Testis (tissue), 2 donors: ENCODE measurements around the gene TCL1A.

ENCODE experiments used
- POLR2A ChIP-seq: fragments of 450-650 bp; IDR thresholded peaks from one replicate; pipeline ENCODE4 v1.6.1; 2017; ENCODE audit warnings: antibody characterized with exemption, mild to moderate bottlenecking, moderate library complexity
- TF ChIP-seq, protein P1 (sequence below), 3 experiments: fragments of 450-650 bp in 2 of 3; fragments of 200-600 bp in 1 of 3; sonication (generic) in 1 of 3; IDR thresholded peaks; one replicate each; pipeline ENCODE4 v1.5.1; 2016 to 2019; ENCODE audit warnings: antibody characterized with exemption in 3 of 3, mild to moderate bottlenecking in 2 of 3, moderate library complexity in 1 of 3

DNA sequence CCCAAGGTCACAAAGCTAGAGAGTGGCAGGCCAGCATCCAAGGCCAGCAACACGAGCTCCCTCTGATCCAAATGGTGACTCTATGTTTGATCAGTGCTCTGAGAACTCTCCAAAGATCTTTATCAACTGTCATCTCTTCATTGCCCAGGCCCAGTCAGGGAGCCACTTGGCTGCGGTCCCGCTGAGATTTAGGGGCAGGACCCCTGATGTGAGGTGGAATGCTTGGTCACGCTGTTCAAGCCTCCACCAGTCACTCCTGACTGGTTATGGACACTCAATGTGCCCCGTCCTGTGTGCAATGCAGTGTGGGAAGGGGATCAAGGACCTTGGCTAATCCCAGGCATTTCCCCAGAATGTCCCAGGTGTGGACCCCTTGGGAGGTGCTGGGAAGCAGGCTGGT, 47.5 kb downstream of the TCL1A start:
- TF ChIP-seq, protein P1, sequence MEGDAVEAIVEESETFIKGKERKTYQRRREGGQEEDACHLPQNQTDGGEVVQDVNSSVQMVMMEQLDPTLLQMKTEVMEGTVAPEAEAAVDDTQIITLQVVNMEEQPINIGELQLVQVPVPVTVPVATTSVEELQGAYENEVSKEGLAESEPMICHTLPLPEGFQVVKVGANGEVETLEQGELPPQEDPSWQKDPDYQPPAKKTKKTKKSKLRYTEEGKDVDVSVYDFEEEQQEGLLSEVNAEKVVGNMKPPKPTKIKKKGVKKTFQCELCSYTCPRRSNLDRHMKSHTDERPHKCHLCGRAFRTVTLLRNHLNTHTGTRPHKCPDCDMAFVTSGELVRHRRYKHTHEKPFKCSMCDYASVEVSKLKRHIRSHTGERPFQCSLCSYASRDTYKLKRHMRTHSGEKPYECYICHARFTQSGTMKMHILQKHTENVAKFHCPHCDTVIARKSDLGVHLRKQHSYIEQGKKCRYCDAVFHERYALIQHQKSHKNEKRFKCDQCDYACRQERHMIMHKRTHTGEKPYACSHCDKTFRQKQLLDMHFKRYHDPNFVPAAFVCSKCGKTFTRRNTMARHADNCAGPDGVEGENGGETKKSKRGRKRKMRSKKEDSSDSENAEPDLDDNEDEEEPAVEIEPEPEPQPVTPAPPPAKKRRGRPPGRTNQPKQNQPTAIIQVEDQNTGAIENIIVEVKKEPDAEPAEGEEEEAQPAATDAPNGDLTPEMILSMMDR (IDR thresholded peaks at IDR 0.05) = no peak
- no peak for TF ChIP-seq POLR2A
